Epithelial cell of proximal tubule (primary cell): Measurements from ENCODE around the gene CELF5. TPM values are rescaled to one million over a fixed set of nuclear protein-coding genes. Genes with fewer than 3 reads are reported as not detected.

ENCODE experiments used
- DNase-seq: peaks from one replicate; pipeline ENCODE4 v3.0.0-alpha.2; 2011; ENCODE audit warnings: low read depth
- H3K4me3 ChIP-seq: 2 replicates; pipeline ENCODE4 v1.5.1; 2011; ENCODE audit warnings: low read depth, mild to moderate bottlenecking, low read length
- CTCF ChIP-seq: conservative IDR thresholded peaks from 2 replicates; pipeline ENCODE4 v1.5.1; 2012; ENCODE audit warnings: low read depth, mild to moderate bottlenecking, low read length
- total RNA-seq: library from RNA; depleted of rRNA; stranded (reverse); fragments of >200 nt; gene quantifications from 2 replicates; pipeline ENCODE4 v1.2.3, GENCODE V29; 2015

Gene CELF5
- total RNA-seq, 1 donor from 2014 or later = not detected

GRCh38 chr19:3192228-3192635, 32.2 kb upstream of the CELF5 start:
- H3K4me3 ChIP-seq = no peak overlapping the region
- DNase-seq = no peak
- no peak for TF ChIP-seq CTCF

- TF ChIP-seq CTCF = no peak
- no peak for DNase-seq
- no peak overlapping the region for H3K4me3 ChIP-seq
Observed at GRCh38 chr19:3192684-3193083, 31.8 kb upstream of the CELF5 start.

- DNase-seq = no peak
Observed at GRCh38 chr19:3193256-3194105, 31.0 kb upstream of the CELF5 start.

GRCh38 chr19:3194106-3195087, 30.1 kb upstream of the CELF5 start:
- DNase-seq = no peak
- H3K4me3 ChIP-seq = no peak overlapping the region
- TF ChIP-seq CTCF = no peak

More at GRCh38 chr19:3193256-3194105, 31.0 kb upstream of the CELF5 start:
- no peak overlapping the region for H3K4me3 ChIP-seq
- TF ChIP-seq CTCF = no peak

DNA sequence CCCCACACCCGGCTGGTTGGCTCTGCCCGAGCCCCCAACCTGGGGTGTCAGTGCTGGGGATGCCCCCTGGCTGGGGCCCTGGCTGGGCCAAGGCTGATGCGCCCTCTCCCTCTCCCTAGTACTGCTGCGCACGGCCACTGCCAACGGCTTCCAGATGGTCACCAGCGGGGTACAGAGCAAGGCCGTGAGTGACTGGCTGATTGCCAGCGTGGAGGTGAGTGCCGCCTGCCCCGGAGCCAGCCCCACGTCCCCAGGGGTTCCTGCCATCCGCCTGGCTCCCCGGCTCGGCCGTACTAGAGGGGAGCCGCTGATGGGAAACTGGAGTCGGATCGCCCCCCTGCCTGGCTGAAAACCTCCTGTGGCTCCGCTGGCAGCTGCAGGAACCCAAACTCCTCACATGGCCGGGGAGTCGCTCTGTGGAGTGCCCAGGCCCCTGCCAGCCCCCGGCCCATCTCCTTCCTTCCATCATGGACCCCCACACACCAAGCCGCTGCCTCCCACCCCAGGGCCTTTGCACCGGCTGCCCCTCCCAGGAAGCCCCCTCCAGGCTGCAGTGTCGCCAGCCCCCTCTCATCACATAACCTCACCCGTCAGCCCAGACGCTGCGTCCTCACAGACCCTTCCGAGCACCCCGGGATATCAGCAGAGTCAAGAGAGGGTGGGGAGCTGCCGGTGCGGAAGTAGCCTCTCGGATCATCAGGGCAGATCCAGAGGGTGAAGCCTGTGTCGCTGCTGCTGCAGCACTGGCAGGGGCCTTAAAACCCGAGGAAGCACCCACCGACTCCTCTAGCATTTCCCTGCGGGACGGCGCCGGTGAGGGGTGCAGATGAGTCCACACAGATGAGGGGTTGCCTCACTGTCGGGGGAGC, 28.2 kb upstream of the CELF5 start:
- no peak for DNase-seq
- no peak overlapping the region for H3K4me3 ChIP-seq
- no peak for TF ChIP-seq CTCF

DNA sequence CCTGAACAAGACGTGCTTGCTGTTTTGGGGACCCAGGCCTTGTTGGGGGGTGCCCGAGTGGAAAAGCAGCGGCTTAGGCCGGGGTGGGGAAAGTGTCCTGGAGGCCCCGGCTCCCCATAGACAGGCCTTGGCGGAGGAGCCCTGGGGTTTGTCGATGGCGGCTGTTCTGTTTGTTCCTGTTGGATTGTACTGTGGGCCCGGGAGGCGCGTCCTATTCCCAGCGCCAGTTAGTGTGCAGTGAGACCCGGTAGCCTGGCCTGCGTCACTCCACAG, 27.6 kb upstream of the CELF5 start:
- no peak for TF ChIP-seq CTCF
- H3K4me3 ChIP-seq = no peak overlapping the region

More for the DNA sequence above, 27.6 kb upstream of the CELF5 start:
- no peak for DNase-seq
